Measurements from ENCODE around the gene FDXACB1. TPM values are rescaled to one million over a fixed set of nuclear protein-coding genes. Genes with fewer than 3 reads are reported as not detected.
"Not testable (repeated sequence)": the region's sequence is repeated elsewhere in the genome, so short reads cannot be mapped to it uniquely, and the experiment has no call there.

The FDXACB1 gene
- total RNA-seq, 4 donors from 2014 or later, result 1.1 to 3.3 (median 2.8) TPM

DNA sequence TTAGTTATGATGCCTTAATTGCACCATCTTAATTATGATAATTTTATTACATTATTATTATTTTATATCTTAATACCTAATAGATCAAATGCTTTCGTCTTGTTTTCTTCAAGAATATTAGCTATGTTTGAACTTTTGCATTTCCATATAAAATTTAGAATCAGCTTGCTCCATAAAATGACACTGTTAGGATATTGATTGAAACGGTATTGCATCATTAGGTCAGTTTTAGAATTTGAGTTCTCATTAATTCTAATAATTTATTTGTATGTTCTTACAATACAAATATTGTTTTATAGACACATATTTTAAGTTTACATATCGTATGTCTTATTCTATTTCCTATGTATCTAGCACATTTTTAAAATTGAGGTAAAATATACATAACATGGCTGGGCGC, 7.1 kb upstream of the FDXACB1 start:
- Histone ChIP-seq H3K4me1 (no peaks in the 10 kb centered on the region), H3K36me3 (peaks cover 0 to 15% (median 0%) of the 10 kb centered on the region in 3 donors), H3K9me3 (no peaks in the 10 kb centered on the region), H3K4me3 (no peak overlapping the region), H3K27me3 (no peaks in the 10 kb centered on the region), H3K27ac (no peak overlapping the region)
- no peak for TF ChIP-seq POLR2A (IDR thresholded peaks at IDR 0.05)
- TF ChIP-seq, protein P1, sequence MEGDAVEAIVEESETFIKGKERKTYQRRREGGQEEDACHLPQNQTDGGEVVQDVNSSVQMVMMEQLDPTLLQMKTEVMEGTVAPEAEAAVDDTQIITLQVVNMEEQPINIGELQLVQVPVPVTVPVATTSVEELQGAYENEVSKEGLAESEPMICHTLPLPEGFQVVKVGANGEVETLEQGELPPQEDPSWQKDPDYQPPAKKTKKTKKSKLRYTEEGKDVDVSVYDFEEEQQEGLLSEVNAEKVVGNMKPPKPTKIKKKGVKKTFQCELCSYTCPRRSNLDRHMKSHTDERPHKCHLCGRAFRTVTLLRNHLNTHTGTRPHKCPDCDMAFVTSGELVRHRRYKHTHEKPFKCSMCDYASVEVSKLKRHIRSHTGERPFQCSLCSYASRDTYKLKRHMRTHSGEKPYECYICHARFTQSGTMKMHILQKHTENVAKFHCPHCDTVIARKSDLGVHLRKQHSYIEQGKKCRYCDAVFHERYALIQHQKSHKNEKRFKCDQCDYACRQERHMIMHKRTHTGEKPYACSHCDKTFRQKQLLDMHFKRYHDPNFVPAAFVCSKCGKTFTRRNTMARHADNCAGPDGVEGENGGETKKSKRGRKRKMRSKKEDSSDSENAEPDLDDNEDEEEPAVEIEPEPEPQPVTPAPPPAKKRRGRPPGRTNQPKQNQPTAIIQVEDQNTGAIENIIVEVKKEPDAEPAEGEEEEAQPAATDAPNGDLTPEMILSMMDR (IDR thresholded peaks at IDR 0.05), result no peak
- WGBS, 2 donors, result 67 to 75% methylated on average over 4 of the region's 4 CpGs
- intact Hi-C loops (cut with DNase I), result no loop called here
- no peak for DNase-seq

DNA sequence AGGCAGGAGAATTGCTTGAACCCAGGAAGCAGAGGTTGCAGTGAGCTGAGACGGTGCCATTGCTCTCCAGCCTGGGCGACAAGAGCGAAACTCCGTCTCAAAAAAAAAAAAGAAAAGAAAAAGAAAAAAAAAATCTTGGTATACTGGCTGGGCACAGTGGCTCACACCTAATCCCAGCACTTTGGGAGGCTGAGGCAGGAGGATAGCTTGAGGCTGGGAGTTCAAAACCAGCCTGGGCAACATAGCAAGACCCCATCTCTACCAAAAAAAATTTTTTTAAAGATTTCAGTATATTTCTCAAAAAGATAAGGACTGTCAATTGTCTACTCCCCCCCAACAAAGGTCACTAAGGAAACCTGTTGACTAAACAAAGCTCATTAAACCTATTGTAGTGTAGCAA, 6.1 kb upstream of the FDXACB1 start:
- intact Hi-C loops (cut with DNase I); H3K27ac ChIP-seq; H3K27me3 ChIP-seq; DNase-seq; H3K9me3 ChIP-seq; H3K4me3 ChIP-seq; H3K4me1 ChIP-seq: not testable (repeated sequence)
- WGBS, 2 donors, result 82 to 97% methylated on average over 4 of the region's 4 CpGs
- H3K36me3 ChIP-seq, result peaks cover 0 to 15% (median 0%) of the 10 kb centered on the region in 3 donors

DNA sequence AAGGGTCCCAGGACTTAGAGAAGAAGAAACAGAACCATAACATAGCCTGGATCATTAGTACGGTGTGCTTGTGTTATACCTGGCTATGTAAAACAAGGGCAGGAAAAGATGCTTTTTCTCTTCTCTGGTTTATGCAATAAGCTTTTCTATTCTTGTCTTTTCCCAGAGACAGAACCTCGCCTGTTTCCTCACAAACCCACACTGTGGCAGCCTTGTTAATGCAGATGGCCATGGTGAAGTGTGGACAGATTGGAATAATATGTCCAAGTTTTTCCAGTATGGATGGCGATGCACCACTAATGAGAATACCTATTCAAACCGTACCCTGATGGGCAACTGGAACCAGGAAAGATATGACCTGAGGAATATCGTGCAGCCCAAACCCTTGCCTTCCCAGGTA, 3.2 kb upstream of the FDXACB1 start:
- WGBS, 2 donors, result 87 to 90% methylated on average over 5 of the region's 5 CpGs
- Histone ChIP-seq H3K27ac (no peak overlapping the region), H3K27me3 (no peaks in the 10 kb centered on the region), H3K4me1 (peaks cover 6 to 23% (median 7%) of the 10 kb centered on the region in 3 donors), H3K4me3 (no peak overlapping the region), H3K36me3 (peaks cover 0 to 15% (median 0%) of the 10 kb centered on the region in 3 donors), H3K9me3 (no peaks in the 10 kb centered on the region)
- TF ChIP-seq, protein P1 (IDR thresholded peaks at IDR 0.05), result no peak
- no peak for TF ChIP-seq POLR2A (IDR thresholded peaks at IDR 0.05)
- intact Hi-C loops (cut with DNase I), result no loop called here
- DNase-seq, result no peak

DNA sequence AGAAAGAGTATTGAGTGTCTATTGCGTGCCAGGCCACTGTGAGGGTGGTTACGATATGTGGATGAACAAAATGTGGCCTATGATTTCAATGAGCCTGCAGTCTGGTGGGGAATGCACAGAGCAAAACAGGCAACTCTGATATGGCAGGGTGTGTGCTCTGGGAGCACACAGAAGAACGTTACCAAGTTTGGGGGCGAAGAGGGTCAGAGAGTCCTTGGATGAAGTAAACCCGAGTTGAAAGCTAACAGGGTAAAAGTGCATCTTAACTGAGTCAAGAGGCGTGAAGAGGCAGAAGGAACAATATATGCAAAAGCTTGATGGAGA, 634 bp upstream of the FDXACB1 start:
- no peak for DNase-seq
- TF ChIP-seq, protein P1 (IDR thresholded peaks at IDR 0.05), result no peak
- no peak for TF ChIP-seq POLR2A (IDR thresholded peaks at IDR 0.05)
- Histone ChIP-seq H3K27me3 (no peaks in the 10 kb centered on the region), H3K36me3 (peaks cover 0 to 36% (median 0%) of the 10 kb centered on the region in 3 donors), H3K4me1 (peaks cover 6 to 23% (median 7%) of the 10 kb centered on the region in 3 donors), H3K4me3 (peak overlapping the region; percentile 41 to 75 (median 57)), H3K9me3 (no peaks in the 10 kb centered on the region), H3K27ac (peak overlapping the region; percentile 93 to 96 (median 94))
- intact Hi-C loops (cut with DNase I), result loop anchor here (5.0 to 10.0 kb wide), 2 partner anchors 45 to 98 kb away; no protein-coding TSS in a partner anchor
- WGBS, 2 donors, result 31 to 34% methylated on average over 6 of the region's 6 CpGs

DNA sequence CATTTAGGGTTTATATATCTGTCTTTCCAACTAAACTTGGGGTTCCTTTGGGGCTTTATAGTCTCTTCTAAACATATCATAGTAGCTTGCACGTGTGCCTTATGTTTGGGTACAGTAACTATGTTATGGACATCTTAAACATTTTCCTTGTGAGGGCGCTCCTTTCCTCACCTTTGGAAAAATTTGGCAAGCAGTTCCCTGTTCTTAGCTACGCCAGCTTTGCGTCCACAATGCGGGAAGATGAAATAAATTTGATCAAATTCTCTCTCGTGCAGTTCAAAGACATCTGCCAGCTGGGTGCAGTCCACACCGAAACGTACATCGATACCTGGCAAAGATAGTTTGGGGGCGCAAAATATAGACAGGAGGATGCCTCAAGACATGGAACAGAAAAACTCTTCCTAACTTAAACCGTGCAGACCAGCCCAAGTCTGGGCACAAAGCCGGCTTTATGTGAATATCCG, 548 bp downstream of the FDXACB1 start:
- DNase-seq, result no peak
- intact Hi-C loops (cut with DNase I), result loop anchor here (5.0 to 10.0 kb wide), 2 partner anchors 46 to 99 kb away; no protein-coding TSS in a partner anchor
- WGBS, 2 donors, result 0% methylated on average over 11 to 13 of the region's 13 CpGs

More for the DNA sequence above, 548 bp downstream of the FDXACB1 start:
- H3K9me3 ChIP-seq, result no peaks in the 10 kb centered on the region
- peak overlapping the region; percentile 41 to 75 (median 57) for H3K4me3 ChIP-seq
- TF ChIP-seq, protein P1 (IDR thresholded peaks at IDR 0.05), result no peak
- H3K27ac ChIP-seq, result peak overlapping the region; percentile 93 to 96 (median 94)
- H3K4me1 ChIP-seq, result peaks cover 6 to 23% (median 7%) of the 10 kb centered on the region in 3 donors
- peaks cover 0 to 30% (median 0%) of the 10 kb centered on the region in 3 donors for H3K36me3 ChIP-seq
- H3K27me3 ChIP-seq, result no peaks in the 10 kb centered on the region
